Fibroblast of skin of back (primary cell): ENCODE data around the gene SLC43A3.

Experiments
- DNase-seq: peaks from one replicate; pipeline ENCODE4 v3.0.0-alpha.2; 2013

SLC43A3 gene

DNA sequence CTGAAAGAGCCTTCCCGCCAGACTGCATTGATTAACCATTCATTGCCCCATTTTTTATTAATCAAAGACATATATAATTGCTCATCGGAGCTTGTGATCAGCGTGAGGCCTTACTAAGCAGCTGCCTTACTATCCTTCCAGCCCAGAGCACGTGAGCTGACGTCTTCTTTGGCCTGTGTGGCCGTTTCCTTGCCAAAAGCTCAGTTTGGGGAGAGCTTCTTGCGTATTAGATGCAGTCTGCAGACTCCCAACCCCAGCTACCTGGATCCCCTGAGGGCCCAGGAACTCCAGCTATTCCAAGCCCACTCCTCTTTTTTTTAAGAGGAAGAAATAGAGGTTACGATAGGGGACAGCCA lies 784 bp upstream of the SLC43A3 start:
- DNase-seq = no peak

DNA sequence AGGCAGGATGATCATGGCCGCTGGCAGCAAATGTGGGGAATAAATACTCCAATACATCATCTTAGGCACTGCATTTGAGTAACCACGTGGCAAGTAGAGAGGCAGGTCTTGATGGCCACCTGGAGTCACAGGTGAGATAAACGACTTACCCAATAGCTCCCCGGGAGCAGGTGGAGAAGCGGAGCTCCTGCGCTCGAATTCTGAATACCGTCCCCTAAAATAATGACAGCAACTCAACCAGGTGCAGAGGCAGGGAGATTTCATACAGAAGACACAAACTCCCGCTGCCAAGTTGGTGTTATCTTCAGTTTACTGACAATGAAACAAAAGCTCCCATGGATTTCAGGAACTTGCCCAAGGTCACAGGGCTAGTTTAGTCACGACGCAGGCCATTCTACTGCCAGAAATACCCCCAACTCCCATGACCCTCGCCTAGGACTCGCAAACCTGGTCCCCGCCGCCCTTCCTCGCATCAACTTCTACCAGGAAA lies 437 bp downstream of the SLC43A3 start:
- no peak for DNase-seq

- peak; percentile 9 for DNase-seq
These were observed 1.1 kb downstream of the SLC43A3 start for GRCh38 chr11:57425565-57426438.

- peak; percentile 88 for DNase-seq
These were observed 1.9 kb downstream of the SLC43A3 start for GRCh38 chr11:57424792-57425564.

DNA sequence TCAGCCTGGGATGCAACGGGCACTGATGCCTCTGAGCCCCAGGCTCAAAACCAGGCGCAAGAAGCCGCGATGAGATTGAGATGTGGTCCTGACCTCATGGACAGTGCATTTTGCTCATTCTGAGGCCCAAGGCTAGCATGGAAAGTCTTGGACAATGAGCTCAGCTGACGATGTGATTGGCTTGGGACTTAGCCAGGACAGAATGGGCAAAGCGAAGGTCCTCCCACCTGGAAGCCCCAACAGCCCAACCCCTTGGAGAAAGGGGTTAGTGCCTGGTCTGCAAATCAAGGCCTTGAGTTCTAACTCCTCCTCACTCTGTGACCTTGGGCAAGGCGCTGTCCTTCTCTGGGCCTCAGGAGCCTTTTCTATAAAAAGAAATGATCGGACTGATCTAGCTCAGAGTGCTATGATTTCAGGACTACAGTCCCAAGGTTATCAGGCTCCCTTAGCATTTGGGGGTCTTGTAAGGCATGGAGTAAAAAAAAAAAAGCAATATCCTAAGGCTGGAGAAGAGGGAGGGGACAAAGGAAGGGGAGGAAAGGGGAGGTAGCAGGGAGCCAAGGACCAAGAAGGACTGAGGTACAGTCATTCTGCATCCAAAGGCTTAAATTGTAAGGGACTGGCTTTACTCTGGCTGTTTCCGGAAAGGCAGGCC lies 2.7 kb downstream of the SLC43A3 start:
- DNase-seq = no peak

DNA sequence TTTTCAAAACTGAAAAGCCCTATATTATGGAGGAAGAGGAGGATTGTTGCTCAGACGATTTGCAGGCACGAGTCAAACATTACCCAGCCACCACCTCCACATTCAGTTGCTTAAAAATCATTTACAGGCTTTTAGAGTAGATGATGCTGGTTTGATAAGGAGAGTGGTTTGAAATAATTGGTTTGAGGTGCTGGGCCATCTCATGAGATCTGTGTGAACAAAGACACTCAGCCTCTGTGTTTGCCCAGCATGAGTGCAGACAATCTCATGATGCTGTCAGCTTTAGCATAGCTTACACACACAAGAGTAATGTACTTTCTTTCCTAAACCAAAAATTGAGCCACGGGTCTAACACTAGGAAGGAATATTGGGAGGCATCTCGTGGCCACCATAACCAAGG lies 4.3 kb downstream of the SLC43A3 start:
- DNase-seq = no peak

GRCh38 chr11:57421805-57422204 lies 5.1 kb downstream of the SLC43A3 start:
- no peak for DNase-seq

- no peak for DNase-seq
These were observed 5.9 kb downstream of the SLC43A3 start for GRCh38 chr11:57421066-57421465.

GRCh38 chr11:57419146-57419545 lies 7.8 kb downstream of the SLC43A3 start:
- DNase-seq = no peak

DNA sequence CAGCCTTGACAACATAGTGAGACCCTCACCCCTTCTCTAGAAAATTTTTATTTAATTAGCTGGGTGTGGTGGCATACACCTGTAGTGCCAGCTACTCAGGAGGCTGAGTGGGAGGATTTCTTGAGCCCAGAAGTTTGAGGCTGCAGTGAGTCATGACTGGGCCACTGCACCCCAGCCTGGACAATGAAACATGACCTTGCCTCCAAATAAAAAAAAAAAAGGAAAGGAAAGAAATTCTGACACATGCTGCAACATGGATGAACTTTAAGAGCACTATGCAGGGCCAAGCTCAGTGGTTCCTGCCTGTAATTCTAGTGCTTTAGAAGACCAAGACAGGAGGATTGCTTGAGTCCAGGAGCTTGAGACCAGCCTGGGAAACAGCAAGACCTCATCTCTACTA lies 8.8 kb downstream of the SLC43A3 start:
- DNase-seq = no peak

DNA sequence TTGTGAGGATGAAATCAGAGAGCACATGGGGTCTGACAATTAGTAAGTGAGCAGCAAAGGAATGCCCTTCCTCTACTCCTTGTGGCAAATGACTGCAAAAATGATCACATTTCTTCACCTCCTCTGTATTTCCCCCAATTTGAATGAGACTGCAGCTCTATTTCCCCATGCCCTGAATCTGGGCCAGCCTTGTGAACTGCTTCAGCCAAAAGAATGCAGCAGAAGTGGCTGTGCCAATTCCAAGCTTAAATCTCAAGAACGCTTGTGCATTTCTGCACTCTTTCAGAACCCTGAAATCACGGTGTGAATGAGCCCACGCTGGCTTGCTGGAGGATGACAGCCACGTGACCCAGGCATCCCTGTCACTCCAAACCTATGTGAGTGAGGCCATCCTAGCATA lies 9.9 kb downstream of the SLC43A3 start:
- no peak for DNase-seq

DNA sequence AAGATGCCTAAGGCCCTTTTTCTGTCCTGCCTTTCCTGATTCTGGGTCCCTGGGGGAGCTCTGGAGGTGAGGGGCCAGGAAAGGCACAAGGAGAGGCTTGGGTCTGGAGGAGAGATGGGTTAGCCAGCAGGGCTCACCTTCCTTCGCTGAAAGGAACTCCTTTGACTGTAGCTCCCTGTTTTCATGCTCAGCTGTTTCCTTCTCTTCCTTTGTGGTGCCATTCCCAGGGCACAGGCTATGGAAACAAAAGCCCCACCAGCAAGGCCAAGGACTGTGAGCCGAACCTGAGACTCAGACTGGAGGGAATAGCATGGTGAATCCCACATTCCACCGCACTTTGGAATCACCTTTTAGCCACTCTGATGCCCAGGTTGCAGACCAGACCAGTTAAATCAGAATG lies 10.5 kb downstream of the SLC43A3 start:
- DNase-seq = no peak

GRCh38 chr11:57414612-57415212 lies 12.2 kb downstream of the SLC43A3 start:
- no peak for DNase-seq

DNA sequence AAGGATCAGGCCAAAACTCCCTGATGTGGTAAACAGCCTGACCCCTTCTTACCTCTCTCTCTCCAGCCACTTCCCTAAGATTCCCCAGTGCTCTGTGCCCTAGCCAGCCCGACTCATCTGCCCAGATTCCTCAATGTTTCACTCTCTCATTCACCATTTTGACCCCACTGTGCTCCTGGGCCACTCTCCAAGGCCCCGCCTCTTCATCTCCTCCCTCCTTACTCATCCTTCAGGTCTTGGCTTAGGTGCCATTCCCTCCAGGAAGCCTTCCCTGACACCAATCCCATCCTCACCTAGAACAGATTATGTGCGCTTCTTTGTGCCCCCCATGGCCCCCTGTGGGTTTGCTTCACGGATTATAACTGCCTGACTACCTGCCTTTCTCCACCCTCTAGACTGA lies 13.2 kb downstream of the SLC43A3 start:
- no peak for DNase-seq

GRCh38 chr11:57410287-57410686 lies 16.6 kb downstream of the SLC43A3 start:
- DNase-seq = peak; percentile 54

DNA sequence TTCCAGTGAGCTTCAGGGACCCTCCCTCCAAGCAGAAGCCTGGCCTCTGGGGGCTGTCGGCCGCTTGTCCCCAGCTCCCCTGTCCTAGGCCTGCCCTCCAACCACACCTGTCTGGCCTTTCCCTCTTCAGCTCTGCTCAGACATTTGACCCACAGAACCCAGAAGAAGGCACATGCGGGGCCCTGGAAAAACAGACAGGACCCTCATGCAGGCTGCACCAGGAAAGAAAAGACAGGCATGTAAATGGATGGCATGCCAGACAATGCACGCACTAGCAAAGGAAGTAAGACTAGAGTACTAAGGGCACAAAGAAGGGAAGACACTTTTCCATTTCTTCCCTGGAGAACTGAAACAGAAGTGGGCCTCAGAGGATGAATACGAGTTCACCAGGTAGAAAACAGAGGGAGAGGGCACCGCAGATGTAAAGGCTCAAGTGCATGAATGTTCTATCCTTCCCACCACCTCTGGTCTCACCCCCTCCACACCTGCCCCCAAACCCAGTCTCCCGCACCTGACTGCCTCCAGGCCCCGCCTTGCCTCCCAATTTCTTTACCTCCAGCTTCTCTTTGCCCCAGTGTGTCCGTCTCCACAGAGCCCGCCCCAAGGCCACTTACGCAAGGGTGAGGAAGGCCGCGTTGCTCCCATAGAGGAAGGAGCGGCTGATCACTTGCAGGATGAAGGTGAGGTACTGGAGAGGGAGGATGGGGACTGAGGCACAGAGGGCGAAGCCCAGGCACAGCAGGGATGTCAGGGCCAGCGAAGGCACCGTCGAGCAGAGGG lies 17.4 kb downstream of the SLC43A3 start:
- DNase-seq = no peak

DNA sequence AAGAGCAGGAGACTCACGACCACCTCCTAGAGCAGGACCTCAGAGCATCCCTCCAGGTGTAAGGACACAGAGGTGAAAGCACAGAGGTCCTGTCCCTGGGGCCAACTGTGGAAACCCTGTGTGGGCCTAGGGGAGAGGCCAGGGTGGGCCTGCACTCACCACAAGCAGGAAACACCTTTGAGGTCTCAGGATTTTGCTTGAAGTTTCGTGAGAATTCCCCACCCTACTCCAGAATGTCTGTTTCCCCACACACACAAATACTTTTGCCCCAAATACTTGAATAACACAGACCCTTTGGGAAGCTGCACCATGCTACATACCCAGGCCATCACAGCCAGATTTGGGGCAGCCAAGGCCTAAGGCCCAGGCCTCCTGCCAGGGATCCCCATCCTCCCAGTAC lies 18.1 kb downstream of the SLC43A3 start:
- DNase-seq = no peak

- DNase-seq = no peak
These were observed 18.9 kb downstream of the SLC43A3 start for GRCh38 chr11:57407941-57408475.

- no peak for DNase-seq
These were observed 19.7 kb downstream of the SLC43A3 start for GRCh38 chr11:57407010-57407920.

GRCh38 chr11:57406337-57406904 lies 20.5 kb downstream of the SLC43A3 start:
- no peak for DNase-seq
